ENCODE results near the gene SAMD14. TPM values are rescaled to one million over a fixed set of nuclear protein-coding genes. Genes with fewer than 3 reads are reported as not detected.
A peak's percentile ranks its signal among the peaks of the same experiment; 100 is the strongest.

SAMD14 gene
- total and polyA plus RNA-seq, 2 donors (not counting 1 experiment from before 2014, with no cell fraction given), result 2.1 to 3.8 TPM

DNA sequence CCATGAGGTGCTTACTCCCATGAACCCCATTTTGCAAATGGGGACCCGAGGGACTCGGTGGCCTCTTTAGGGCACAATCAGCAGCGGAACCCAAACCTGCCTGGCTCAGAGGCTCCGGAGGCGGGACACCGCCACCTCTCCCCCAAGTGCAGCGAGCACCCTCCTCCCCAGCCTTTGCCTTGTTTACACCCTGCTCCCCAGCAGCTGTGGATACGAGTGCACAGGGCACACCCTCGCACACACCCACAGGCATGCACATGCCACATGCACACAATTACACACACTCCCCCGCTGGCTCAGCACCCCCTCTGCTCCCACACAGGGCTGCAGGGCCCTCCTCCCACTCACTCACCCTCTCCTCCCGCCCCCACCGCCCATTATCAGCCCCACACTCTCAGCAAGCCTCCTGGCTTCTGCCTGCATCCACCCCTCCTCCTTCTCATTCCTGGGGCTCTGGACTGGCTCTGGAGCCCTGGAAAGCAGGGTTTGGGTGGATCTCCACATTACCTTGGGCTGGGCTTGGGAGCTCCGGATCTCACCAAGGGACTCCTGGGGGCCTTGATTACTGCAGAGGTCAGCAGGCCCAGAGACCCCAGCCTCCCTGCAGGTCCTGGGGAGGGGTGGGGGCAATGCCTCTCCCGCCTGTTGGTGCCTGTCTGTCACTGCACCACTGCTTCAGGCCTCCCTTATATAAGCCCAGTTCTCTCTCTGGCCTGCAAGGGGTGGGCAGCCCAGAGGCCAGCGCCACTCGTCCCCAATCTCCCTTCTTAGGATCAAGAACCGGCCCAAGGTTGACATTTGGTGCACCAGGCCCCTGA lies 28.4 kb downstream of the SAMD14 start:
- H3K4me2 ChIP-seq (ENCODE audit: extremely low read depth, insufficient read depth, low read length), result peak overlapping the region; percentile 13
- H3K36me3 ChIP-seq (ENCODE audit: control insufficient read depth, insufficient read depth, low read length), result peaks cover 1% of the 10 kb centered on the region
- no peaks in the 10 kb centered on the region for H3K27me3 ChIP-seq (ENCODE audit: control insufficient read depth, insufficient read depth, low read length)
- H3K79me2 ChIP-seq (ENCODE audit: control insufficient read depth, insufficient read depth, low read length), result no peaks in the 10 kb centered on the region
- peak in 1 of 2 donors; percentile 65 for DNase-seq (ENCODE audit: low read depth in 2 of 2)
- TF ChIP-seq, protein P1, sequence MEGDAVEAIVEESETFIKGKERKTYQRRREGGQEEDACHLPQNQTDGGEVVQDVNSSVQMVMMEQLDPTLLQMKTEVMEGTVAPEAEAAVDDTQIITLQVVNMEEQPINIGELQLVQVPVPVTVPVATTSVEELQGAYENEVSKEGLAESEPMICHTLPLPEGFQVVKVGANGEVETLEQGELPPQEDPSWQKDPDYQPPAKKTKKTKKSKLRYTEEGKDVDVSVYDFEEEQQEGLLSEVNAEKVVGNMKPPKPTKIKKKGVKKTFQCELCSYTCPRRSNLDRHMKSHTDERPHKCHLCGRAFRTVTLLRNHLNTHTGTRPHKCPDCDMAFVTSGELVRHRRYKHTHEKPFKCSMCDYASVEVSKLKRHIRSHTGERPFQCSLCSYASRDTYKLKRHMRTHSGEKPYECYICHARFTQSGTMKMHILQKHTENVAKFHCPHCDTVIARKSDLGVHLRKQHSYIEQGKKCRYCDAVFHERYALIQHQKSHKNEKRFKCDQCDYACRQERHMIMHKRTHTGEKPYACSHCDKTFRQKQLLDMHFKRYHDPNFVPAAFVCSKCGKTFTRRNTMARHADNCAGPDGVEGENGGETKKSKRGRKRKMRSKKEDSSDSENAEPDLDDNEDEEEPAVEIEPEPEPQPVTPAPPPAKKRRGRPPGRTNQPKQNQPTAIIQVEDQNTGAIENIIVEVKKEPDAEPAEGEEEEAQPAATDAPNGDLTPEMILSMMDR (conservative IDR thresholded peaks at IDR 0.05 in 1 of 2, IDR thresholded peaks at IDR 0.05 in 1 of 2; ENCODE audit: low read depth in 1 of 2, low read length in 2 of 2), result no peak
- no peak for TF ChIP-seq EZH2 (IDR thresholded peaks at IDR 0.05; ENCODE audit: low read length, missing control alignments)
- H3K9ac ChIP-seq (ENCODE audit: insufficient read depth, low read length), result no peak overlapping the region
- peaks cover 10% of the 10 kb centered on the region for H3K4me1 ChIP-seq (ENCODE audit: control insufficient read depth, extremely low read depth, insufficient read depth, low read length)
- H3K9me3 ChIP-seq (ENCODE audit: control insufficient read depth, insufficient read depth, low read depth, low read length), result no peaks in the 10 kb centered on the region
- no peak overlapping the region for H3K4me3 ChIP-seq (replicated peaks in 1 of 4; ENCODE audit: control extremely low read depth in 1 of 4, insufficient read depth in 1 of 4, low read depth in 3 of 4, low read length in 4 of 4)
- H3K27ac ChIP-seq (ENCODE audit: insufficient read depth, low read length), result no peak overlapping the region
- no peaks in the 10 kb centered on the region for H4K20me1 ChIP-seq (ENCODE audit: control insufficient read depth, extremely low read depth, insufficient read depth, low read length)
- no peak overlapping the region for H2AFZ ChIP-seq (ENCODE audit: low read length)

GRCh38 chr17:50100921-50101345 lies 29.0 kb downstream of the SAMD14 start:
- DNase-seq (ENCODE audit: low read depth in 2 of 2), result no peak
- Histone ChIP-seq H3K9ac (ENCODE audit: insufficient read depth, low read length) (no peak overlapping the region), H3K4me3 (replicated peaks in 1 of 4; ENCODE audit: control extremely low read depth in 1 of 4, insufficient read depth in 1 of 4, low read depth in 3 of 4, low read length in 4 of 4) (no peak overlapping the region), H3K4me1 (ENCODE audit: control insufficient read depth, extremely low read depth, insufficient read depth, low read length) (peaks cover 14% of the 10 kb centered on the region), H2AFZ (ENCODE audit: low read length) (no peak overlapping the region), H3K36me3 (ENCODE audit: control insufficient read depth, insufficient read depth, low read length) (peaks cover 1% of the 10 kb centered on the region), H3K27ac (ENCODE audit: insufficient read depth, low read length) (no peak overlapping the region), H3K4me2 (ENCODE audit: extremely low read depth, insufficient read depth, low read length) (peak overlapping the region; percentile 13), H3K79me2 (ENCODE audit: control insufficient read depth, insufficient read depth, low read length) (no peaks in the 10 kb centered on the region), H3K27me3 (ENCODE audit: control insufficient read depth, insufficient read depth, low read length) (no peaks in the 10 kb centered on the region), H4K20me1 (ENCODE audit: control insufficient read depth, extremely low read depth, insufficient read depth, low read length) (no peaks in the 10 kb centered on the region), H3K9me3 (ENCODE audit: control insufficient read depth, insufficient read depth, low read depth, low read length) (no peaks in the 10 kb centered on the region)
- no peak for TF ChIP-seq EZH2 (IDR thresholded peaks at IDR 0.05; ENCODE audit: low read length, missing control alignments)
- TF ChIP-seq, protein P1 (conservative IDR thresholded peaks at IDR 0.05 in 1 of 2, IDR thresholded peaks at IDR 0.05 in 1 of 2; ENCODE audit: low read depth in 1 of 2, low read length in 2 of 2), result no peak

DNA sequence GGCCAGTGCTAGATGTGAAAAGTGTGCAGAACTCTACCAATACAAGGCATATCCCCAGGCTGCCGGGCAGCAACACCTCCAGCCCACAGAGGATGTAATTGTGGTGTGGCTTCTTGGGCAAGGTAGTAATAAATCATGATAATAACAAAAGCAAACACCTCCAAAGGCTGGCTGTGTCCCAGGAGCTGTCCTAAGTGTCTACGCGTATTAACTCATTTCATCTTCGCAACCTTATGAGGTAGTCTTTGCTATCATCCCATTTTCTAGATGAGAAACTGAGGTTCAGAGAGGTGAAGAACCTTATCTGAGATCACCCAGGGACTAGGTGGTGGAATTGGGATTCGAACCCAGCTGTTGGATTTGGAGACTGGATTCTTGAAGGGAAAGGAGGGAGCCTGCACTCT lies 29.5 kb downstream of the SAMD14 start:
- Histone ChIP-seq H2AFZ (ENCODE audit: low read length) (no peak overlapping the region), H4K20me1 (ENCODE audit: control insufficient read depth, extremely low read depth, insufficient read depth, low read length) (no peaks in the 10 kb centered on the region), H3K79me2 (ENCODE audit: control insufficient read depth, insufficient read depth, low read length) (no peaks in the 10 kb centered on the region), H3K4me3 (replicated peaks in 1 of 4; ENCODE audit: control extremely low read depth in 1 of 4, insufficient read depth in 1 of 4, low read depth in 3 of 4, low read length in 4 of 4) (no peak overlapping the region), H3K9ac (ENCODE audit: insufficient read depth, low read length) (no peak overlapping the region), H3K36me3 (ENCODE audit: control insufficient read depth, insufficient read depth, low read length) (peaks cover 1% of the 10 kb centered on the region), H3K27me3 (ENCODE audit: control insufficient read depth, insufficient read depth, low read length) (no peaks in the 10 kb centered on the region), H3K4me2 (ENCODE audit: extremely low read depth, insufficient read depth, low read length) (no peak overlapping the region), H3K9me3 (ENCODE audit: control insufficient read depth, insufficient read depth, low read depth, low read length) (no peaks in the 10 kb centered on the region), H3K27ac (ENCODE audit: insufficient read depth, low read length) (no peak overlapping the region), H3K4me1 (ENCODE audit: control insufficient read depth, extremely low read depth, insufficient read depth, low read length) (peaks cover 17% of the 10 kb centered on the region)
- TF ChIP-seq, protein P1 (conservative IDR thresholded peaks at IDR 0.05 in 1 of 2, IDR thresholded peaks at IDR 0.05 in 1 of 2; ENCODE audit: low read depth in 1 of 2, low read length in 2 of 2), result no peak
- no peak for TF ChIP-seq EZH2 (IDR thresholded peaks at IDR 0.05; ENCODE audit: low read length, missing control alignments)
- no peak for DNase-seq (ENCODE audit: low read depth in 2 of 2)
